ENCODE results near the gene LRRN2.

LRRN2 gene

DNA sequence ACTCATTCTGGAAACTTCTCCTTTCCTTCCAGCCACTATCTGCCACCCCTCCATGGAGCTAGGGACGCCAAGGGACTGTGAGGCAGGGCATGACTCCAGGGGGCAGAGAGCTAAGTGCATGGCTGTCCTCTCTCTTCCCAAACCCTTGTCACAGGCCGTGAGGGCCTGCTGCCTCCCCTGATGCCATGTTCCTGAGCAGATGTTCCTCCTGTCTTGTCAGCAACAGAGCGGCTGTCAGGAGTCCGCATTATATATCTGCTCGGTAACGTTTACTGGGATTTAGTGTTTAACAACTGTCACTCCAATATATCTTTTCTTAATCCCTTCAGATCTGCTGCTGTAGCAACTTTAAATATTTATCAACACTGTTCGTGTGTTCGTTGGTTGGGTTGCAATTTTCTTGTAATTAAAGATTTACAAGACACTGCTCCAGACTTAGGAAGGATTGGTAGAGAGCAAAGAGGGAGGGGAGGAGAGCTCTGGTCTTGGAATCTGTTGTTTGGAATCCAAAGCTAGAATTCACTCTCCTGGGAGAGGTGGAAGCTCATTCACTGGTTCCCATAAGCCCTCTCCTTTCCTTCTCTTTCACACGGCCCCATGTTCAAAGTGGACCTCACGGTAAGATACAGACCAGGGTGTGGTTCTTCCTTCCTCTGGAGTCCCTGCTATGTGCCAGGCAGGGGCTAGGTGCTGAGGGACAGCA lies 93.1 kb downstream of the LRRN2 start:
- DNase-seq: no peak

DNA sequence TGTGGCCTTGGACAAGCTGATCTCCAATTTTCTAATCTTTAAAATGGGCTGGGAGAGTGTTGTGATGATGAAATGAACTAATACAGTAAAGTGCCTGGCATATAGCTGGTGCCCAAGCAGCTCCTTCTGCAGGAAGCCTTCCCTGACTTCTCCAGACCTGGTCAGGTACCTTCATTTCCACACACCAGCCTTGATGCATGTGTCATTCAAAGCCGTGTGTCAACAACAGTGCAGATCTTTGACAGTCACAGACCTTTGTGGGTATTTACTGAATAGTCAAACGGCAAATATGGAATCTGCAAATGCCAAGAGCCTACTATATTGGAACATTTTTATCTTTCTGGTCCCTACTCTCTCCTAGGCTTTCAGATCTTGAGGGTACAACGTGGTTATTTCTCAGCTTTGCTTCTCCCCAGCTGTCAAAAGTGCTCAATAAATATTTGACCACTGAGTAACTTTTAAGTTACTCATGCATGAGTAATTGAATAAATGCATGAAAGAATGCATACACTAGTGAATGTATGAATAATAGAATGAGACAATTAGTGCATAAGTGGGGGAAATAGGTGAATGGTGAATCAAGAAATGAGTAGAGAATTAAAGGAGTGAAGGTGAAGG lies 94.0 kb downstream of the LRRN2 start:
- no peak for DNase-seq

DNA sequence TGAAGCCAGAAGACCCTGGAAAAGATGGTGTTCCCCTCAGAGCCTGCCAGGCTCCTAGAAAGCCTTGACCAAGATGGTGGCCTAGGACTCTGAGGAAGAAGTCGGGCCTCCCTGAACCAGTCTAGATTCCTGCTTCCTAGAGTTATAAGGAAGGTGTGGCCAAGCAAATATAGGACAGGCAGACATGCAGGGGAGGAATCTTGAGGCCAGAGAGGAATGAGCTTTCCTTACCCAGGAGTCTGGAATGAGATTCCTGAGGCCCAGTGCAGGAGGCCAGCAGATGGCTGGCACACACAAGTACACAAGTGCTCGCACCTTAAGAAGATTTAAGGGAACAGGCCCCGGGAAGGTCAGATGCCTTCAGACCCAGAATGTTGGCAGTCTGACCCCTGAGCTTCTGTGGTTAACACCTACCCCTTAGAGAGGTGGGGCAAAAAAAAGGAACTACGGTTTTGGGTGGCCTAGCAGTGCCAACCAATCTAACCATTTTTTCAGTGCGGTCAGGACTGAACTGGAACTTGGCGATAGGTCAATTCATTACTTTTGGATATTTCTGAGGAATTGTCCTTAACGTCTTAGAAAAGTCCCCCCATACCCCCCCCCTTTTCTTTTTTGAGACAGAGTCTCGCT lies 96.0 kb downstream of the LRRN2 start:
- no peak for DNase-seq

DNA sequence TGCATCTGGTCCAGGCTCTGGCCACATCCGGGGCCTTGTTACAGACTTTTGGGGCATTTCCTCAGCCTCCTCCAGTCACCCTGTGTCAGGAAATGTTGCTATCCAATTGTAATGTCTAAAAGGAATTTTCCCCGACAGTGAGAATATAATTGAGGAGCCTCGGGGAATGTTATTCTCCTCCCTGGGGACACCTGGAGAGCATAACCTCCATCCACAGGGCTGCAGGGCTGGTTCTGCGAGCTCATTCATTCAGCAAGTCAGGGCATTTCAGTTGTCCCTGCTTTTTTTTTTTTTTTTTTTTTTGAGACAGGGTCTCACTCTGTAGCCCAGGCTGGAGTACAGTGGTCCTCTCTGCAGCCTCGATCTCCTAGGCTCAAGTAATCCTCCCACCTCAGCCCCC lies 96.7 kb downstream of the LRRN2 start:
- DNase-seq: no peak

DNA sequence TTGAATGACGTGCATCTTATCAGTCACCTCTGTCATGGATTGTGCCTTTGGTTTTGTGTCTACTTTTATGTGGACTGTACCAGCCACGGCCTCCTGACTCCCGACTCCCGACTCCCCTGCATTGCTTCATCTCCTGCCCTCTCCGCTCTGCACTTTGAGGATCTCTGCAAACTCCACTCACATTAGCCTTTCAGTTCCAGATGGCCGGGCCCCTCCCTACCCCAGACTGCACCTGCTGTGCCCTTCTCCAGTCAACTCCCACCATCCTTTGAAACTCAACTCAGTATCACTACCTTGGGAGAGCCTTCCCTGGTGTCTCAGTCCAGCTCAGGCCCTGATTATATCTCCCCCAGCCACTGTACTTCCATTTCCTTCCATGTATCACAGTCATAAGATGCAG lies 97.9 kb downstream of the LRRN2 start:
- DNase-seq: no peak

DNA sequence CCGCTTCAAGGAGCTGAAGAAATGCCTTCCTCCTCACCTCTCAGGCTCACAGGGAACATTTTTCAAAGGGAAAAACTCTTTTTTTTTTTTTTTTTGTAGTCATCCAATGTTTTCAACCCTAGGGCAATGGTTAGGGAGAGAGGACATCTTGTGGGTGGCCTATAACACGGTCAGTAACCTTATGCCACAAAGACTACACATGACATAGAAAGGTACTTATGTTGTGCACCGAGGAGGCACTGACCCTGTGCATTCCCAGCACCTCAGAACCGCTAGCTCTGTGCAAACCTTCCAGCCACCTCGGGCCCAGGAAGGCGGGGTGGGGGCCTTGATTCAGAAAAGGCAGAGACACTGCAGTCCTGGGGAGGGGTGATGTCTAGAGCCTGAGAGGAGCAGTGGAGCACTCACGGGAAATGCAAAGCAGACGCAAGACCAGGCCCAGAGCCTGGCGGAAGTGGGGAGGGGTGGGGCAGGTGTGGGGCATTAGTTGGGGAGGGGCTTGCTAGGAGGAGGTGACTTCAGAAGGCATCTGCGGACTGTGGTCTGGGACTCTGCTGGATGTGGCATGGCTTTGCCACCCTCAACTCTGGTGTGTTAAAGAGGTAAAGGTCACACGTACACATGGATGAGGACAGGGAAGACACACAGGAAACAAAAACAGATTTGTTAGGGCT lies 100.7 kb downstream of the LRRN2 start:
- DNase-seq: no peak

DNA sequence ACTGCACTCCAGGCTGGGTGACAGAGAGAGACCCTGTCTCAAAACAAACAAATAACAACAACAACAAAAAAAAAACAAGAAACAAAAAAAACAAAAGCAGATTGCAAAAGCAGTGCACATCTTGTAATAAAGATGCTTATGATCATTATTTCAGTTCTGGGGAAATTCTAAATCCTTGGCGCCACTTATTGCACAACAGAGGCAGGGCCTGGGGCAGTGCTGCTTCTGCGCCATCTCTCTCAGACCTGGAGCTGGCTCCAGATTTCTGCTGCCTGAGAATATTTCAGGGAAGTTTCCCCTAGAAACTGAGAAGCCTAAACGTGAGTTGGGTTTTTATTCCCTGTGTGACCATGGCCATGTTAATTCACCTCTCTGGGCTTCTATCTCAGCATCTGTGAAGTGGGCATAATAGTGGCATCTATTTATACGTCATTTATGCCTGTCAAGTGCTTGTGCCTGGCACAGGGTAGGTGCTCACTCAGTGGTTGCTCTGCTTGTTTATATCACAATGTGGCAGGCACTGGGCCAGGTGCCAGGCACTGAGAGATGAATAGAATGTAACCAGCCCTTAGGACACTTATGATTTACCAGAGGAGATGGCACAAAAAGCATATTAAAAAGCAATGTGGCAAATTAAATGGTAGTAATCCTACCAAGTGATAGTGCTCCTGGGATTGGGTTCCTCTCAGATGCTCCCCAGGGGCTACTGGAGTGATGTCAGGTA lies 101.5 kb downstream of the LRRN2 start:
- no peak for DNase-seq

DNA sequence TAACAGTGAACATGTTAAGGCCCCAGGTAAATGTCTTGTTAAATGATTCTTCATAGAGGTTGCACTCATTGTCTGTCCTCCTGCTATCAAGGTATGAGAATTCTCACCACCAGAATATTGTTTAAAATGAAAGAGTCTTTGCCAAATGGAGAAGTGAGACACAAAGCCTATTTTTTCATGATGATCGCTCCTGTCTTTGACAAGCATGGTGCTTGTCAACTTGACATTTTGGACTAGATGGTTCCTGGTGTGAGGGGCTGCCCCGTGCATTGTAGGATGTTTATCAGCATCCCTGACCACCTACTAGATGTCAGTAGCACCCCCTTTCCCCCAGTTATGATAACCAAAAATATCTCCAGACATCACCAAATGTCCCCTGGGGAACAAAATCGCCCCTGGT lies 103.8 kb downstream of the LRRN2 start:
- DNase-seq: no peak

DNA sequence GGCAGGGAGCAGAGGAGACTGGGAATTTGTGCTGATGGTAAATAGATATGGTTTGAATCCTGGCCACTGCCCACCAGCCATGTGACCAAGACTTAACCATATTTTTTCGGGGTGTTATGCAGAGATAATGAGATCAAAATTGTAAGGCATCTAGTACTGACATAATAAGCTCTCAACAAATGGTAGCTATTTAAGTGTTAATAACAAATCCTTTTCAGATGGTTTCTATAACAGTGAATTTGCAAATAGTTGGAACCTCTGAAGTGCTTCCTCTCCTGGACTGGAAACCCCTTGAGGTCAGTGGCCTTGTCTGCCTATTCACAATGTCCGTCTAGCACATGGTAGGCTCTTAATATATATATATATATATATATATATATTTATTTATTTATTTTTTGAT lies 104.7 kb downstream of the LRRN2 start:
- no peak for DNase-seq

DNA sequence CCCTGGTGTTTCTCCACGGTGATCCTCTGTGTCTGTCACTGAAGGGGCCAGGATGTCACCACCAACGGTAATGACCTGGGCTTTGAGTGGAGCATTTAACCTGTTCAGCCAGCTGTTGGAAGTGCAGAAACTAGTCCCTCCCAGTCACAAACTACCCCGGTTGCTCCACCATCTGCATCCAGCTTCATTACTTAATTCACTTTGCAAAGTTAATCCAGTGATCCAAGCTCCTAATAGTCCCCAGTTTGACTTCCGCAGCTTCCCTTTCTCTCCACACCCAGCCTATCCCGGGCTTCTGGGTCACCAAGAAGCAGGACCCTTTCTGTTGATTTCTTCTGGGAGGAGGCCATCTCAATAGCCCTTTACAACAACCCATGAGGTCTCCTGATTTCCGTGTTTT lies 105.9 kb downstream of the LRRN2 start:
- no peak for DNase-seq

DNA sequence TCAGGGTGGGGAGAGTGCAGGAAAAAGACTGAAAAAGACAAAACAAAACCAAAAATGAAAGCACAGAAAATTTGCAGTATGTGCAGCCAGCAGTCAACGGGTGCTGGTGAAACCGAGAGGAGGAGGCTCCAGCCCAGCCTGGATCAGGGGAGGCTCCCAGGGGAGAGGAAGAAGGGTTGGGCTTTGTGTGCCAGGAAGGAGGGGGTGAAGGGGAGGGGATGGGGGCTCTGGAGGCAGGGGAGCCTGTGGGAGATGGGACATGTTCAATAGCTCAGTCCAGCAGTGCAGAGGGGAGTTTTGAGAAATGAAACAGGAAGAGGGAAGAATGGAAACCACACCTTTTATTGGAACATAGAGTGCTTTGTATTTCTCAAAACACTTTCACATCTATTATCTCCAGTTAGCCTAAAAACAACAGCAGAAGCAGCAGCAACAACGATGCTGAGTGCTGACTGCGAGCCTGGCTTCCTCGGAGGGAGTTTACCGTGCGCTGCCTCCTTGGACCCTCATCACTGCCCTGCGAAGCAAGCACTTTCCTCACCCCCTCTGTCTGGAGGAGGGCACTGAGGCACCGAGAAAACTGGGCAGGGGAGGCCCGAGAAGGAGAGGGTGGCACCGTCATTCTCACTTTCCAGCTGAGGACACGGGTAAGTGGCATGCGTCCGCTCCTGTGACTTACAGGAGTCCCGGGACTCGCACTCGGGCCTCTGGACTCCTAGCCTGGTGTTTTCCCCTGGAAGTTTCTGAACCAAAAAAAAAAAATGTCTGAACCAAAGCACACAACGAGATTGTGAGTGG lies 106.5 kb downstream of the LRRN2 start:
- DNase-seq: no peak

DNA sequence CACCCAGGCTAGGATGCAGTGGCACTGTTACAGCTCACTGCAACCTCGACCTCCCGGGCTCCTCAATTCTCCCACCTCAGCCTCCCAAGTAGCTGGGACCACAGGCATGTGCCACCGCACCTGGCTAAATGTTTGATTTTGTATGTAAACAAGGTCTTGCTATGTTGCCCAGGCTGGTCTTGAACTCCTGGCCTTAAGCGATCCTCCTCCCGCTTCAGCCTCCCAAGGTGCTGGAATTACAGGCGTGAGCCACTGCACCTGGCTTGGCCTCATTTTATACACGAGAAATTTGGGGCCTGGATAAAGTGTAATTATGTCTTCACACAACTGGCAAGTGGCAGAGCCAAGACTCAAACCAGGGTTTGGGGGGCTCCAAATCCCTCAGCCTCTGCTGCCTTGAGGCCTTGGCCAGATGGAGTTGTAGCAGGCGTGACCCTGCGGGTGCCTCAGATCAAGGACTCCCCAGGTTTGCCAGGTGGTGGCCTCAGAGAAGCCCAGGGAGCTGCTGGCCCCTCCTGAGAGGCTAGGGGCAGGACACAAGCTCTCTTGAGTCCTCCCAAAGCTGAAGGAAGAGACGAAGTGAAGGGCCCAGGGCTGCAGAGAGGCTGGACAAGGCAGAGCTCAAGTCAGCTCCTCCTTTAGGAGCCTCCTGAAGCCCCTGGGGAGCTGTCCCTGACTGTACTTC lies 107.6 kb downstream of the LRRN2 start:
- DNase-seq: no peak

DNA sequence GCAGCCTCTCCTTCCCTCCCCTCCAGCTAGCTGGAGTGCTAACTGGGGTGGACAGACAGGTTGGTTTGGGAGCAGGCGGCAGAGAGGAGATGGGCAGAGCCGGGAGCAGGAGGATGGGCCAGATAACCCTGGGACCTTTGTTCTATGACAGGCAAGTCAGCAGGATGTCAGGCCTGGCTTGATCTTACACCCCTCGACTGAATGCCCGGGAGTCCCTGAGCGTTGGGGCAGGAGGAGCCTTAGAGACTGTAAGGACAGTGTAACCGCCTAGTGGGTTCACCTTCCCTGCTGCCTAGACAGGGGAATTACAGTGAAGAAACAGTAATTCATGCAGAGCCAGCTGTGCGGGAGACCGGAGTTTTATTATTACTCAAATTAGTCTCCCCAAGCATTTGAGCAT lies 109.1 kb downstream of the LRRN2 start:
- no peak for DNase-seq

DNA sequence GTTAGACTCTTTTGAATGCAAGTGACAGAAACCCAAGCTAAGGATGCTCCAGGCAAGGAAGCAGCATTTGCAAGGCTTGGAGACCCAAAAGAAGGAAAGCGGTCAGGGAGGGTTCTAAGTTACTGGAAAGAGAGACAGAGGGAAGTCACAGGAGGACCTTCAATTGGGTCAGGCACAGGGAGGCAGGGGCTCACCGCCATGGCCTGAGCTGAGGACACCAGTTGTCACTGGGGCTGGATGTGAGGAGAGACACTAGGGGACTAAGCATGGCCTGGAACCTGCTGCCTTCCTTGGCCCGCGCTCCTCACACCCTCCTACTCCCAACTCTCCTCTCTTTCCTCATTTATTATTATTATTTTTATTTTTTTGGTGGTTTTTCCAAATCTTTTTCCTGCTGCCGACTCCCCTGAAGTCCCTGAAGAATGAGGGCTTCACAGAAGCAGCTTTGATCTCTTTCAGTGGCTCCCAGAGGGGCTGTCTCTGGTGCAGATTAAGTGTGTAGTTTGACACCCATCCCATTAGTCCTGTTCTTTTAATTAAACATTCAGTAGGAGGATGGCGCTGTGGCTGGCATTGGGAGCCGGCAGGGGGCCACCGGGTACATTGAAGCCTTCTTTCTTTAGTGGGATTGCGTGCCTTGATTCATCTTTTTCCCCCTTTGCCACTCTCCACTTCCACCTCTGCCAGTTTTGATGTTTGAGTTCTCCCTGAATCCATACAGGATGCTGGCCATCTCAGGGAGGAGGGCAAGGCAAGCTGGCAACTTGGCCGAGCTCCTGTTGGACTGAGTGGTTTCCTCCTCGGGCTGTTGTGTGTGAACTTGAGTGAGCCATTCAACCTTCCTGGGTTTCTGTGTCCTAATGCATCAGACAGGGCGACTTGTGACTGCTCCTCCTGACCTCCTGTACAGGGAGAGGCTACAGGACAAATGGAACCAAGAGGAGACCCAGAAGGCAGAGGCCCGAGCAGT lies 110.0 kb downstream of the LRRN2 start:
- no peak for DNase-seq

DNA sequence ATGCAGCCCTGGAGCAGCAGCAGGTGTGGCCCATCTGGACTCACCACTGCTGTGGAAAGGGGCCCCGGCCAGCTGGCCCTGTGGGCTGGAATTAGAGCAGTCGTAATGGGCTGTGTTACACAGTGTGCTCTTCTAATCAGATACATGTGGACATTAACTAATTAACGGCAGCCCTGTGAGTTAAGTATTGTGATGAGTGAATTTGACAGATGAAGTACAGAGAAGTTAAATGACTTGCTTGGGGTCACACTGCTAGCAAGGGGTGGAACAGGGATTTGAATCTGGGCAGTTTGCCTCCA lies 110.7 kb downstream of the LRRN2 start:
- no peak for DNase-seq

DNA sequence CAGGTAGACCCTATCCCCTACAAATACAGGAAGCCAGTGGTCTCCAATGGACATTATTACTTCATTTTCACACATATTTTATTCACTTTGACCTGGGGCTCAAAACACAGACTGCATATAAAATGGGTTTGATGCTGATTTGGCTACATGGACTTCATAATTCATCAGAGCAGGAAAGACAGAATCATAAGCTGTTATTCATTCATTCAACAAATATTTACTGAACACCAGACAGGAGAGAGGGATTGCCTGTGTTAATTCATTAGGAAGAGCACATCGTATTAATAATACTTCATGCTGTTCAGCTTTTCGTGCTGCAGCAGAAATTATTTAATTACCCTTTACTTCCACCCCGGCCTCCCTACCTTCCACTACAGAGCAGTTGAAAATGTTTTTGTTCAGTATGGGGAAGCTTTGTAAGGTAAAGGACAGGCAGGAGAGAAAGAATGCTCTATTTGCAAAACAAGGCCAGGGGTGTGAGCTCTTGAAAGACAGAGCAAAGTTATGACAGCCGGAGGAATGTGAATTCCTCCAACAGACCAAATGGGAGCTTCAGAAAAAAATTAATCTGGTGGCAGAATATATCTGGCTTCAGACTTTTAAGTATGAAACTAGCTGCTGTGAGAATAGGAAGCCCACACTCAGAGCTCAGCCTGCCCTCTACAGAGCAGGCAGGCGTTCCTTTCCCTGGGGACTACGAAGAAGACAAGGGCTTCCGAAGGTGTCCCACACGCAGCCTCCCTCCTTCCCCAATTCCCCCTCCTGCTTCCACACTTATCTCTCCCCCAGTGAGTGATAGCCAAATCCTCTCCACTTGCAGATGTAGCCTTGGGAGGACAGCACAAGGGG lies 111.3 kb downstream of the LRRN2 start:
- no peak for DNase-seq

DNA sequence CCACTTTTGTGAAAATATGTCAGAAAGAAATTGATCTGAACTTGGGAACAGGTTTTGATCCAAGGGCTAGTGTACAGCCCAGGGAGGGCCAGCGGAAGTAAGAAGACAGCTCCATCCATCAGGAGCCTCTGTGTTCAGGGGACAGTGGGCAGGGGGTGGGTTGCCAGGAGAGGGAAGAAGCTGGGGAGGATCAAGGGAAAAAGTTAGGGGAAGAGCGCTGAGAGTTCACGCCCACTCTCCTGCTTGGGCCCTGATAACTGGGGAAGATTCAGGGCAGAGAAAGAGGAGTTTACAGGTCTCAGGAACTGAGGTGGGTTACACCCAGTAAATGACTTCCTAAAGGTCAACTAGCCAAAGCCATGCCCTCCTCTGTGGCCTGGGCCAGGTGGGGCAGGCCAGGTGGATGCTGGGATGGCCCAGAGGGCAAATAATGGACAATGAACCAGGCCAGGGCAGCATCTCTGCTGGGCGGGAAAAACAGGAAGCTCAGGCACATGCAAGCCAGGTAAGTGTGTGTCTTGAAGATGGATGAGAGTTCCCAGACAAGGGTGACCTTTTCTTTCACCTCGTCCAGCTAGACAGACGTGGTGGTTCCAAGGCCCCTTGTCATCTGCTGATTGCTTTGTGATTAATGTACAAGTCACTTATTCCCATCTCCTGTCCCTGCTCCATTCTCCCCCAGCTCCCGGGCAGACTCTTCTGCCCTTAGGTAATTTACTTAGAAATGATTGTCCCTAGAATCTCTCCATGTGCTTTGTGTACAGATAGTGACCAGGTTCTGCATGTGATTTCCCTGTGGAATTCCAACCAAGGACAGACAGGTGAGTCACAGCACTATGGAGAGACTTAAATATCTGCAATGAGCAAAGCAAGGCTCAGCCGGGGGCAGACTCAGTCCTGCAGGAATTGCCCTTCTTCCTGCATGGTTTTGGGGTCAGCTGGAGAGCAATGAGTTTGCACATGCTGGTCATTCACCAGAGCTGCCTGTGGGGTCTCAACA lies 112.3 kb downstream of the LRRN2 start:
- no peak for DNase-seq

DNA sequence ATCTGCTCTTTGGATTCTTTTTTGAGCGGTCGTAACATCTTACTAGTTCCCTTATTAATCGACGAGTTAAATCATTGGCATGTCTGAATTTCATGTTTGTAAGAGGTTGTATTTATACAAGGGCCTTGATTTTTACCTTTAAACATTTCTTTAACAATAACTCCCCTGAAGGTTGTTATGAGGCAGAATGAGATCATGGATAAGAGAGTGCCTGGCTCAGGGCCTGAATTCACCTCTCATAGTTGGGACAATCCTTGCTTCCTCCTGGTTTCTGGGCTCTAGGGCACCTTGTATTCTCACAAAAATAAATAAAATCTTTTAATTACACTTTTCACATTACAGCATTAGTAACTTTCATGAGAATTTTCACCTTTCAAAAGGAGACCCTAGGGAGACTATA lies 113.9 kb downstream of the LRRN2 start:
- DNase-seq: no peak

DNA sequence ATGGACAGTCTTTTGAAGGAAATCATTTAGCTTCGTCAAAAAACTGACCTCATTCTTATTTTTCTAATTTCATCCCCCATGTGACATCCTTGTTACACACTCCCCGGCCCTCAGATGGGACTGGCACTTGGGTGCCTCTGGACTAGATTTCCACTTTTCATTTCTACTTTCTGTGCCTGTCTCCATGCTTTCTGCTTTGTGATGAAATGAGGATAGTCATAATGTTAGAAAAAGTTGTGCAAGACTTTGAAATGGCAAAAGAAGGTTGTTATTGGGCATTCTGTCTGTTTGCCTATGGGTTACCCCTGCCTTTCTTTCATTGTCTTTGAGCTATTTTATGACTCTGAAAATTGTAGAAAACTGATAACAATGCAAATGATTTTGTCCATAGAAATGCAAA lies 114.4 kb downstream of the LRRN2 start:
- DNase-seq: no peak
